ACC112 (cell line): Measurements from ENCODE around the gene GATAD2B.

Experiments
- H2AFZ ChIP-seq: fragments of 200-600 bp; sonication (generic); one replicate; pipeline ENCODE4 v1.6.0; 2017; ENCODE audit warnings: antibody characterized with exemption, low read length; ENCODE audit not compliant: unreplicated experiment
- H3K27ac ChIP-seq: fragments of 200-600 bp; sonication (generic); 2 replicates; pipeline ENCODE4 v1.5.1; 2014; ENCODE audit warnings: low read depth, mild to moderate bottlenecking, antibody characterized with exemption, low read length, moderate library complexity
- H3K27me3 ChIP-seq: fragments of 200-600 bp; sonication (generic); 2 replicates; pipeline ENCODE4 v1.6.1; 2014; ENCODE audit warnings: mild to moderate bottlenecking, antibody characterized with exemption, low read length, moderate library complexity, mixed read lengths; ENCODE audit not compliant: insufficient read depth
- H3K36me3 ChIP-seq: fragments of 200-600 bp; sonication (generic); 2 replicates; pipeline ENCODE4 v1.6.1; 2016; ENCODE audit warnings: mild to moderate bottlenecking, antibody characterized with exemption, low read length, moderate library complexity, mixed read lengths; ENCODE audit not compliant: insufficient read depth
- H3K4me1 ChIP-seq: fragments of 200-600 bp; sonication (generic); one replicate; pipeline ENCODE4 v1.6.1; 2016; ENCODE audit warnings: low read length, mixed read lengths; ENCODE audit not compliant: insufficient read depth, unreplicated experiment, control insufficient read depth
- H3K4me3 ChIP-seq: fragments of 200-600 bp; sonication (generic); 2 replicates; pipeline ENCODE4 v1.5.1; 2014; ENCODE audit warnings: mild to moderate bottlenecking, low read depth, low read length
- H3K79me2 ChIP-seq: fragments of 200-600 bp; sonication (generic); one replicate; pipeline ENCODE4 v1.6.0; 2016; ENCODE audit warnings: low read length; ENCODE audit not compliant: control insufficient read depth, unreplicated experiment, insufficient read depth

The GATAD2B gene

GRCh38 chr1:153939476-153939875 lies 16.7 kb upstream of the GATAD2B start:
- no peak overlapping the region for H2AFZ ChIP-seq
- no peak overlapping the region for H3K4me3 ChIP-seq
- no peaks in the 10 kb centered on the region for H3K27me3 ChIP-seq
- H3K79me2 ChIP-seq, result peaks cover 7% of the 10 kb centered on the region
- H3K27ac ChIP-seq, result no peak overlapping the region
- H3K4me1 ChIP-seq, result no peaks in the 10 kb centered on the region
- peaks cover 19% of the 10 kb centered on the region; the same call in 1 of the 2 replicates for H3K36me3 ChIP-seq

- no peaks in the 10 kb centered on the region for H3K4me1 ChIP-seq
- H3K27me3 ChIP-seq, result no peaks in the 10 kb centered on the region
These were observed 16.2 kb upstream of the GATAD2B start for GRCh38 chr1:153938996-153939395.

GRCh38 chr1:153937331-153937730 lies 14.6 kb upstream of the GATAD2B start:
- no peaks in the 10 kb centered on the region for H3K4me1 ChIP-seq
- no peaks in the 10 kb centered on the region for H3K27me3 ChIP-seq
- no peak overlapping the region for H3K4me3 ChIP-seq
- peaks cover 15% of the 10 kb centered on the region; the same call in 1 of the 2 replicates for H3K36me3 ChIP-seq
- H3K79me2 ChIP-seq, result no peaks in the 10 kb centered on the region
- no peak overlapping the region for H3K27ac ChIP-seq
- no peak overlapping the region for H2AFZ ChIP-seq

More at GRCh38 chr1:153938996-153939395, 16.2 kb upstream of the GATAD2B start:
- Histone ChIP-seq H2AFZ (no peak overlapping the region), H3K27ac (no peak overlapping the region), H3K4me3 (no peak overlapping the region), H3K79me2 (peaks cover 2% of the 10 kb centered on the region), H3K36me3 (peaks cover 19% of the 10 kb centered on the region; the same call in 1 of the 2 replicates)

GRCh38 chr1:153936011-153936802 lies 13.4 kb upstream of the GATAD2B start:
- no peaks in the 10 kb centered on the region for H3K4me1 ChIP-seq
- H3K27ac ChIP-seq, result no peak overlapping the region
- no peaks in the 10 kb centered on the region for H3K79me2 ChIP-seq
- peaks cover 15% of the 10 kb centered on the region; the same call in 1 of the 2 replicates for H3K36me3 ChIP-seq
- H3K27me3 ChIP-seq, result no peaks in the 10 kb centered on the region
- H3K4me3 ChIP-seq, result no peak overlapping the region
- H2AFZ ChIP-seq, result no peak overlapping the region

GRCh38 chr1:153934746-153935145 lies 12.0 kb upstream of the GATAD2B start:
- no peak overlapping the region for H3K27ac ChIP-seq
- no peaks in the 10 kb centered on the region for H3K4me1 ChIP-seq
- H3K4me3 ChIP-seq, result no peak overlapping the region
- no peak overlapping the region for H2AFZ ChIP-seq
- no peaks in the 10 kb centered on the region for H3K27me3 ChIP-seq
- H3K79me2 ChIP-seq, result no peaks in the 10 kb centered on the region
- H3K36me3 ChIP-seq, result peaks cover 15% of the 10 kb centered on the region; the same call in 1 of the 2 replicates

- H3K4me3 ChIP-seq, result no peak overlapping the region
These were observed 11.2 kb upstream of the GATAD2B start for GRCh38 chr1:153933955-153934354.

GRCh38 chr1:153933430-153933829 lies 10.7 kb upstream of the GATAD2B start:
- Histone ChIP-seq H3K4me3 (no peak overlapping the region), H3K36me3 (peaks cover 15% of the 10 kb centered on the region; the same call in 1 of the 2 replicates), H3K79me2 (no peaks in the 10 kb centered on the region), H2AFZ (no peak overlapping the region), H3K27ac (no peak overlapping the region), H3K4me1 (peaks cover 10% of the 10 kb centered on the region), H3K27me3 (no peaks in the 10 kb centered on the region)

More at GRCh38 chr1:153933955-153934354, 11.2 kb upstream of the GATAD2B start:
- Histone ChIP-seq H3K27ac (no peak overlapping the region), H3K27me3 (no peaks in the 10 kb centered on the region), H3K4me1 (peaks cover 5% of the 10 kb centered on the region), H2AFZ (no peak overlapping the region), H3K79me2 (no peaks in the 10 kb centered on the region), H3K36me3 (peaks cover 15% of the 10 kb centered on the region; the same call in 1 of the 2 replicates)

GRCh38 chr1:153932156-153933131 lies 9.7 kb upstream of the GATAD2B start:
- H3K27me3 ChIP-seq, result no peaks in the 10 kb centered on the region
- no peak overlapping the region for H3K4me3 ChIP-seq
- no peak overlapping the region for H3K27ac ChIP-seq
- H3K36me3 ChIP-seq, result peaks cover 11% of the 10 kb centered on the region; the same call in 1 of the 2 replicates
- H3K79me2 ChIP-seq, result no peaks in the 10 kb centered on the region
- peaks cover 12% of the 10 kb centered on the region for H3K4me1 ChIP-seq
- no peak overlapping the region for H2AFZ ChIP-seq

GRCh38 chr1:153929981-153930948 lies 7.5 kb upstream of the GATAD2B start:
- H2AFZ ChIP-seq, result no peak overlapping the region
- H3K27me3 ChIP-seq, result no peaks in the 10 kb centered on the region
- H3K79me2 ChIP-seq, result no peaks in the 10 kb centered on the region
- H3K27ac ChIP-seq, result no peak overlapping the region
- H3K4me1 ChIP-seq, result peaks cover 12% of the 10 kb centered on the region
- H3K36me3 ChIP-seq, result no peaks in the 10 kb centered on the region
- H3K4me3 ChIP-seq, result no peak overlapping the region
